ENCODE measurements around the gene PTPRG.

The PTPRG gene

GRCh38 chr3:61631108-61631769 lies 69.9 kb downstream of the PTPRG start:
- H3K27me3 Mint-ChIP-seq: peaks cover 3% of the 10 kb centered on the region
- ATAC-seq (no peak), DNase-seq (no peak)
- H3K27ac Mint-ChIP-seq: no peak overlapping the region
- no peaks in the 10 kb centered on the region for H3K4me1 Mint-ChIP-seq
- H3K9me3 Mint-ChIP-seq: no peaks in the 10 kb centered on the region
- H3K36me3 Mint-ChIP-seq (ENCODE audit: low read depth): no peaks in the 10 kb centered on the region
- no peak overlapping the region for H3K4me3 Mint-ChIP-seq

GRCh38 chr3:61632568-61633175 lies 71.3 kb downstream of the PTPRG start:
- no peak for DNase-seq
- no peak for ATAC-seq
- no peak overlapping the region for H3K4me3 Mint-ChIP-seq
- H3K27ac Mint-ChIP-seq: no peak overlapping the region
- no peaks in the 10 kb centered on the region for H3K4me1 Mint-ChIP-seq
- H3K9me3 Mint-ChIP-seq: no peaks in the 10 kb centered on the region
- peaks cover 3% of the 10 kb centered on the region for H3K27me3 Mint-ChIP-seq
- H3K36me3 Mint-ChIP-seq (ENCODE audit: low read depth): no peaks in the 10 kb centered on the region

GRCh38 chr3:61634678-61635077 lies 73.3 kb downstream of the PTPRG start:
- DNase-seq: no peak
- Mint-ChIP-seq H3K36me3 (ENCODE audit: low read depth) (no peaks in the 10 kb centered on the region), H3K4me3 (no peak overlapping the region), H3K9me3 (no peaks in the 10 kb centered on the region), H3K27ac (no peak overlapping the region), H3K4me1 (no peaks in the 10 kb centered on the region), H3K27me3 (peaks cover 3% of the 10 kb centered on the region)
- no peak for ATAC-seq

- Mint-ChIP-seq H3K4me1 (no peaks in the 10 kb centered on the region), H3K27ac (no peak overlapping the region), H3K9me3 (no peaks in the 10 kb centered on the region), H3K36me3 (ENCODE audit: low read depth) (no peaks in the 10 kb centered on the region), H3K4me3 (no peak overlapping the region), H3K27me3 (no peaks in the 10 kb centered on the region)
- DNase-seq: no peak
- no peak for ATAC-seq
Measured at GRCh38 chr3:61637088-61638051, 76.0 kb downstream of the PTPRG start.

GRCh38 chr3:61638741-61639140 lies 77.4 kb downstream of the PTPRG start:
- ATAC-seq: no peak
- Mint-ChIP-seq H3K4me1 (no peaks in the 10 kb centered on the region), H3K36me3 (ENCODE audit: low read depth) (no peaks in the 10 kb centered on the region)

GRCh38 chr3:61639991-61640390 lies 78.6 kb downstream of the PTPRG start:
- ATAC-seq: no peak
- Mint-ChIP-seq H3K27me3 (no peaks in the 10 kb centered on the region), H3K9me3 (no peaks in the 10 kb centered on the region), H3K27ac (no peak overlapping the region), H3K4me1 (no peaks in the 10 kb centered on the region), H3K4me3 (no peak overlapping the region), H3K36me3 (ENCODE audit: low read depth) (no peaks in the 10 kb centered on the region)
- no peak for DNase-seq

More at GRCh38 chr3:61638741-61639140, 77.4 kb downstream of the PTPRG start:
- no peak for DNase-seq
- Mint-ChIP-seq H3K27me3 (no peaks in the 10 kb centered on the region), H3K4me3 (no peak overlapping the region), H3K9me3 (no peaks in the 10 kb centered on the region), H3K27ac (no peak overlapping the region)

- Mint-ChIP-seq H3K4me1 (no peaks in the 10 kb centered on the region), H3K36me3 (ENCODE audit: low read depth) (no peaks in the 10 kb centered on the region), H3K27me3 (no peaks in the 10 kb centered on the region), H3K9me3 (no peaks in the 10 kb centered on the region), H3K4me3 (no peak overlapping the region), H3K27ac (no peak overlapping the region)
- DNase-seq (no peak), ATAC-seq (no peak)
Measured at GRCh38 chr3:61645148-61645547, 83.8 kb downstream of the PTPRG start.

- no peaks in the 10 kb centered on the region for H3K4me1 Mint-ChIP-seq
- H3K27me3 Mint-ChIP-seq: no peaks in the 10 kb centered on the region
- H3K27ac Mint-ChIP-seq: no peak overlapping the region
- H3K9me3 Mint-ChIP-seq: no peaks in the 10 kb centered on the region
- DNase-seq (no peak), ATAC-seq (no peak)
- H3K4me3 Mint-ChIP-seq: no peak overlapping the region
- H3K36me3 Mint-ChIP-seq (ENCODE audit: low read depth): no peaks in the 10 kb centered on the region
Measured at GRCh38 chr3:61646360-61646759, 85.0 kb downstream of the PTPRG start.

GRCh38 chr3:61646851-61647525 lies 85.6 kb downstream of the PTPRG start:
- H3K4me1 Mint-ChIP-seq: no peaks in the 10 kb centered on the region
- no peak for DNase-seq
- no peaks in the 10 kb centered on the region for H3K27me3 Mint-ChIP-seq
- H3K9me3 Mint-ChIP-seq: no peaks in the 10 kb centered on the region
- H3K27ac Mint-ChIP-seq: no peak overlapping the region
- no peak for ATAC-seq
- H3K36me3 Mint-ChIP-seq (ENCODE audit: low read depth): no peaks in the 10 kb centered on the region
- no peak overlapping the region for H3K4me3 Mint-ChIP-seq

GRCh38 chr3:61648481-61648880 lies 87.1 kb downstream of the PTPRG start:
- DNase-seq (no peak), ATAC-seq (no peak)
- Mint-ChIP-seq H3K36me3 (ENCODE audit: low read depth) (no peaks in the 10 kb centered on the region), H3K27ac (no peak overlapping the region), H3K27me3 (no peaks in the 10 kb centered on the region), H3K4me1 (no peaks in the 10 kb centered on the region), H3K4me3 (no peak overlapping the region), H3K9me3 (no peaks in the 10 kb centered on the region)

GRCh38 chr3:61649381-61650170 lies 88.2 kb downstream of the PTPRG start:
- Mint-ChIP-seq H3K4me3 (no peak overlapping the region), H3K27ac (no peak overlapping the region), H3K9me3 (no peaks in the 10 kb centered on the region), H3K36me3 (ENCODE audit: low read depth) (no peaks in the 10 kb centered on the region), H3K4me1 (no peaks in the 10 kb centered on the region), H3K27me3 (no peaks in the 10 kb centered on the region)
- no peak for ATAC-seq
- no peak for DNase-seq

GRCh38 chr3:61650276-61650675 lies 88.9 kb downstream of the PTPRG start:
- no peaks in the 10 kb centered on the region for H3K4me1 Mint-ChIP-seq
- no peak for ATAC-seq
- H3K4me3 Mint-ChIP-seq: no peak overlapping the region
- peaks cover 2% of the 10 kb centered on the region for H3K27me3 Mint-ChIP-seq
- peaks cover 4% of the 10 kb centered on the region for H3K9me3 Mint-ChIP-seq
- no peaks in the 10 kb centered on the region for H3K36me3 Mint-ChIP-seq (ENCODE audit: low read depth)
- no peak for DNase-seq
- no peak overlapping the region for H3K27ac Mint-ChIP-seq

- H3K27ac Mint-ChIP-seq: no peak overlapping the region
- H3K9me3 Mint-ChIP-seq: peaks cover 4% of the 10 kb centered on the region
- DNase-seq (no peak), ATAC-seq (no peak)
- no peaks in the 10 kb centered on the region for H3K36me3 Mint-ChIP-seq (ENCODE audit: low read depth)
- H3K4me3 Mint-ChIP-seq: no peak overlapping the region
- H3K4me1 Mint-ChIP-seq: no peaks in the 10 kb centered on the region
- H3K27me3 Mint-ChIP-seq: peaks cover 2% of the 10 kb centered on the region
Measured at GRCh38 chr3:61650719-61651410, 89.5 kb downstream of the PTPRG start.

All from activated naive CD8-positive, alpha-beta T cell treated with anti-CD3 and anti-CD28 coated beads, Interleukin-2, amount 50 U/mL, for 24 hours (primary cell).